Mammary epithelial cell (primary cell): ENCODE results near the gene NKX6-2.

Experiments used
- CTCF ChIP-seq, 2 donors: IDR thresholded peaks in 1 of 2; conservative IDR thresholded peaks in 1 of 2; 2 replicates each; pipeline ENCODE4 v1.5.1; 2011 to 2012; ENCODE audit warnings: inconsistent platforms in 2 of 2, low read length in 2 of 2, mild to moderate bottlenecking in 2 of 2, control low read depth in 1 of 2, low read depth in 1 of 2; ENCODE audit not compliant: insufficient read depth in 1 of 2; ENCODE audit errors: extremely low read depth in 1 of 2
- EZH2 ChIP-seq: IDR thresholded peaks from 2 replicates; pipeline ENCODE4 v1.6.1; 2012; ENCODE audit warnings: low read length, inconsistent platforms, borderline replicate concordance

GRCh38 chr10:132789659-132790148, 3.8 kb upstream of the NKX6-2 start:
- TF ChIP-seq CTCF (conservative IDR thresholded peaks at IDR 0.05 in 1 of 2, IDR thresholded peaks at IDR 0.05 in 1 of 2; ENCODE audit: extremely low read depth in 1 of 2, insufficient read depth in 1 of 2, low read depth in 1 of 2, low read length in 2 of 2) (no peak), EZH2 (no peak)
